Stimulated activated CD8-positive, alpha-beta memory T cell treated with anti-CD3 and anti-CD28 coated beads, Interleukin-4, amount 100 ng/mL, for 4 hours (primary cell): ENCODE results near the gene IQGAP2.

Experiments used
- DNase-seq, 2 donors: peaks; one replicate each; pipeline ENCODE4 v3.0.0-alpha.2; 2020; ENCODE audit warnings: low read depth in 2 of 2, low spot score in 1 of 2

IQGAP2 gene

GRCh38 chr5:76561959-76562358 is 158.9 kb downstream of the IQGAP2 start:
- DNase-seq, result no peak

- no peak for DNase-seq
These were observed 161.9 kb downstream of the IQGAP2 start for GRCh38 chr5:76565009-76565408.

- no peak for DNase-seq
These were observed 167.1 kb downstream of the IQGAP2 start for GRCh38 chr5:76570153-76570552.

GRCh38 chr5:76571559-76571958 is 168.5 kb downstream of the IQGAP2 start:
- no peak for DNase-seq

GRCh38 chr5:76576450-76576849 is 173.4 kb downstream of the IQGAP2 start:
- DNase-seq, result no peak

GRCh38 chr5:76576996-76577395 is 173.9 kb downstream of the IQGAP2 start:
- no peak for DNase-seq

- no peak for DNase-seq
These were observed 176.3 kb downstream of the IQGAP2 start for GRCh38 chr5:76579166-76579937.

- DNase-seq, result no peak
These were observed 177.9 kb downstream of the IQGAP2 start for GRCh38 chr5:76580981-76581380.

GRCh38 chr5:76582230-76583162 is 179.4 kb downstream of the IQGAP2 start:
- DNase-seq, result no peak

GRCh38 chr5:76583163-76584047 is 180.3 kb downstream of the IQGAP2 start:
- no peak for DNase-seq

- DNase-seq, result no peak
These were observed 182.7 kb downstream of the IQGAP2 start for GRCh38 chr5:76585783-76586217.

GRCh38 chr5:76586531-76586930 is 183.4 kb downstream of the IQGAP2 start:
- no peak for DNase-seq

- DNase-seq, result no peak
These were observed 186.9 kb downstream of the IQGAP2 start for GRCh38 chr5:76590027-76590426.

- no peak for DNase-seq
These were observed 188.3 kb downstream of the IQGAP2 start for GRCh38 chr5:76591366-76591765.

GRCh38 chr5:76592692-76593091 is 189.6 kb downstream of the IQGAP2 start:
- no peak for DNase-seq

- DNase-seq, result no peak
These were observed 191.0 kb downstream of the IQGAP2 start for GRCh38 chr5:76594107-76594506.

GRCh38 chr5:76595755-76596481 is 192.8 kb downstream of the IQGAP2 start:
- no peak for DNase-seq

- DNase-seq, result no peak
These were observed 195.4 kb downstream of the IQGAP2 start for GRCh38 chr5:76598531-76598930.

- no peak for DNase-seq
These were observed 197.6 kb downstream of the IQGAP2 start for GRCh38 chr5:76600716-76601115.

GRCh38 chr5:76601470-76601869 is 198.4 kb downstream of the IQGAP2 start:
- DNase-seq, result no peak
